Measurements from ENCODE around the gene RAB24. TPM values are rescaled to one million over a fixed set of nuclear protein-coding genes. Genes with fewer than 3 reads are reported as not detected.

Gene RAB24
- polyA plus RNA-seq, 1 donor from 2014 or later = 79.0 TPM

DNA sequence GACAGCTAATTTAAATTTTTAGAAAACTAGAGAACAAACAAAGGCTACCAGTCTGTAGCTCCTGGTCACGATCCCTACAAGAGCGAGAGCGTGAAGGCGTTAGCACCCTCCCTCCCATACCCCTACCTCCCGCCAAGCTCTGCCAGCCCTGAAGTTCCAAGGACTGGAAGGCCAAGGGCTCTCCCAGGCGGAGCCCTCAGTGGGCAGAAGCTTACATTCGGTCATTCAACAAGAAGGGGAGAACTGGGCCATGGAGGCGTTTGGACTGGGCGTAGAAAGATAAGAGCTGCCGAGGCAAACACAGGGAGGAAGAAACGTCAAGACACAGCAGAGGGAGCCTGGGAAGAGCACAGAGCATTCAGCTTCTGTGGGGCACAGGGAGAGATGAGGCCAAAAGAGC, 5.2 kb upstream of the RAB24 start:
- Histone ChIP-seq H4K20me1 (ENCODE audit: insufficient read depth) (no peaks in the 10 kb centered on the region), H3K27me3 (ENCODE audit: insufficient read depth, low read depth, low read length) (no peaks in the 10 kb centered on the region), H3K36me3 (ENCODE audit: insufficient read depth, low read length) (no peaks in the 10 kb centered on the region), H3F3A (ENCODE audit: insufficient read depth, low read length, poor library complexity, severe bottlenecking) (no peaks in the 10 kb centered on the region), H3K9me3 (ENCODE audit: low read length) (no peaks in the 10 kb centered on the region), H3K9ac (ENCODE audit: low read length) (no peak overlapping the region), H3K9me2 (ENCODE audit: insufficient read depth, low read length) (no peaks in the 10 kb centered on the region), H3K27ac (ENCODE audit: low read length) (no peak overlapping the region), H2AFZ (ENCODE audit: low read depth, low read length) (no peak overlapping the region), H3K4me3 (ENCODE audit: low read length) (no peak overlapping the region), H3K4me2 (ENCODE audit: low read length) (no peak overlapping the region), H3K79me2 (replicated peaks; ENCODE audit: insufficient read depth, low read length) (peaks cover 13% of the 10 kb centered on the region)
- TF ChIP-seq POLR2AphosphoS5 (IDR thresholded peaks at IDR 0.05) = no peak
- TF ChIP-seq, protein P1, sequence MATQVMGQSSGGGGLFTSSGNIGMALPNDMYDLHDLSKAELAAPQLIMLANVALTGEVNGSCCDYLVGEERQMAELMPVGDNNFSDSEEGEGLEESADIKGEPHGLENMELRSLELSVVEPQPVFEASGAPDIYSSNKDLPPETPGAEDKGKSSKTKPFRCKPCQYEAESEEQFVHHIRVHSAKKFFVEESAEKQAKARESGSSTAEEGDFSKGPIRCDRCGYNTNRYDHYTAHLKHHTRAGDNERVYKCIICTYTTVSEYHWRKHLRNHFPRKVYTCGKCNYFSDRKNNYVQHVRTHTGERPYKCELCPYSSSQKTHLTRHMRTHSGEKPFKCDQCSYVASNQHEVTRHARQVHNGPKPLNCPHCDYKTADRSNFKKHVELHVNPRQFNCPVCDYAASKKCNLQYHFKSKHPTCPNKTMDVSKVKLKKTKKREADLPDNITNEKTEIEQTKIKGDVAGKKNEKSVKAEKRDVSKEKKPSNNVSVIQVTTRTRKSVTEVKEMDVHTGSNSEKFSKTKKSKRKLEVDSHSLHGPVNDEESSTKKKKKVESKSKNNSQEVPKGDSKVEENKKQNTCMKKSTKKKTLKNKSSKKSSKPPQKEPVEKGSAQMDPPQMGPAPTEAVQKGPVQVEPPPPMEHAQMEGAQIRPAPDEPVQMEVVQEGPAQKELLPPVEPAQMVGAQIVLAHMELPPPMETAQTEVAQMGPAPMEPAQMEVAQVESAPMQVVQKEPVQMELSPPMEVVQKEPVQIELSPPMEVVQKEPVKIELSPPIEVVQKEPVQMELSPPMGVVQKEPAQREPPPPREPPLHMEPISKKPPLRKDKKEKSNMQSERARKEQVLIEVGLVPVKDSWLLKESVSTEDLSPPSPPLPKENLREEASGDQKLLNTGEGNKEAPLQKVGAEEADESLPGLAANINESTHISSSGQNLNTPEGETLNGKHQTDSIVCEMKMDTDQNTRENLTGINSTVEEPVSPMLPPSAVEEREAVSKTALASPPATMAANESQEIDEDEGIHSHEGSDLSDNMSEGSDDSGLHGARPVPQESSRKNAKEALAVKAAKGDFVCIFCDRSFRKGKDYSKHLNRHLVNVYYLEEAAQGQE (IDR thresholded peaks at IDR 0.05; ENCODE audit: borderline replicate concordance) = no peak

DNA sequence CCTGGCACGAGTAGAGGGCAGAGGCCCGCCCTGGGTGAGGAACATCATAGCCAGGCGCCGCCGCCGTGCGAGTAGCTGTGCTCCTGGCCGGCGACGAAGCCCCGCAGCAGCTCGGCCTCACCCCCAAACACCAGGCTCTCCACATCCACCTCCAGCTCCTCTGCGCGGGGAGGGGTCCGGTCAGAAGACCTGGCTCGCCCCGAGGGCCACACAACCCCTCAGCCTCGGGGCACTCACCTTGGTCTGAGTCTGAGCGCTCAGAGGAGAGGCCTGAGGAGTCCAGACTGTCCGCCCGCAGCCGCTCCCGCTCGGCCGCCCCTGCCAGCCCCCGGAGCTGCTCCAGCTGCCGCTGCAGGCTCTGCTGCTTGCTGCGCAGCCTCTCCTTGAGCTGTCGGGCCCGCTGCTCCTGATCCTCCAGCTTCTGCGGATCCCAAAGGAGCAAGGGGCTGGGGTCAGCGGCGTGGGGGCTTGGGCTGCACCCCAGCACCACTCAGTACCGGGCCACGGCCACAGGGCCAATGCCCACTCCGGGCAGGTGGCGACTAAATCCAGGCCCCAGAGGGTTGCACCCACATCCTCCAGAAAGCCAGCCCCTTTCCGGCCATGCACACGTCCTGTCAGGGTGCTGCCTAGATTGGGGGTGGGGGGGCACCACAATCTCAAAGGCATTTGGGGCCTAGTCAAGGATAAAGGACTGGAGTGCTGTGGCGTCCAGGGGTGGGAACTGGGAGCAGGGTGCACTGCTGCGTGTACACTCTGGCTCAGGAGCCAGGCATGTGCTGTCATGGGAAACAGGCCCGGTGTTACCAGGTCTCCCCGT, 4.2 kb upstream of the RAB24 start:
- H3K36me3 ChIP-seq (ENCODE audit: insufficient read depth, low read length) = no peaks in the 10 kb centered on the region
- TF ChIP-seq POLR2AphosphoS5 (IDR thresholded peaks at IDR 0.05) = no peak
- TF ChIP-seq, protein P1 (IDR thresholded peaks at IDR 0.05; ENCODE audit: borderline replicate concordance) = no peak
- no peak for TF ChIP-seq EP300 (conservative IDR thresholded peaks at IDR 0.05; ENCODE audit: poor library complexity, severe bottlenecking)
- no peak for TF ChIP-seq EZH2 (IDR thresholded peaks at IDR 0.05; ENCODE audit: borderline replicate concordance, insufficient read depth, low read length, poor library complexity, severe bottlenecking)
- TF ChIP-seq MXI1 (conservative IDR thresholded peaks at IDR 0.05; ENCODE audit: poor library complexity, severe bottlenecking) = no peak
- TF ChIP-seq TAF1 (IDR thresholded peaks at IDR 0.05; ENCODE audit: low read depth) = no peak
- H3F3A ChIP-seq (ENCODE audit: insufficient read depth, low read length, poor library complexity, severe bottlenecking) = no peaks in the 10 kb centered on the region
- no peak overlapping the region for H2AFZ ChIP-seq (ENCODE audit: low read depth, low read length)
- no peaks in the 10 kb centered on the region for H3K9me2 ChIP-seq (ENCODE audit: insufficient read depth, low read length)
- no peak overlapping the region for H3K27ac ChIP-seq (ENCODE audit: low read length)
- no peaks in the 10 kb centered on the region for H3K9me3 ChIP-seq (ENCODE audit: low read length)
- no peak overlapping the region for H3K9ac ChIP-seq (ENCODE audit: low read length)
- no peak overlapping the region for H3K4me2 ChIP-seq (ENCODE audit: low read length)
- H3K27me3 ChIP-seq (ENCODE audit: insufficient read depth, low read depth, low read length) = no peaks in the 10 kb centered on the region
- peaks cover 14% of the 10 kb centered on the region for H3K79me2 ChIP-seq (replicated peaks; ENCODE audit: insufficient read depth, low read length)
- H3K4me3 ChIP-seq (ENCODE audit: low read length) = no peak overlapping the region
- no peaks in the 10 kb centered on the region for H4K20me1 ChIP-seq (ENCODE audit: insufficient read depth)

Measured in neural cell (in vitro differentiated cells).